IPS DF 6.9 (cell line): Measurements from ENCODE around the gene ADH5.
"Not testable (repeated sequence)": the region's sequence is repeated elsewhere in the genome, so short reads cannot be mapped to it uniquely, and the experiment has no call there.

Experiments used
- DNase-seq: peaks from one replicate; pipeline ENCODE4 v3.0.0-alpha.2; 2013; ENCODE audit warnings: low read depth, low spot score
- H3K27ac ChIP-seq: one replicate; pipeline ENCODE4 v1.5.1; 2013; ENCODE audit warnings: low read length, control low read depth
- H3K27me3 ChIP-seq: 2 replicates; pipeline ENCODE4 v1.6.1; 2013; ENCODE audit warnings: mild to moderate bottlenecking, low read length; ENCODE audit not compliant: control insufficient read depth, insufficient read depth
- H3K36me3 ChIP-seq: 2 replicates; pipeline ENCODE4 v1.6.1; 2013; ENCODE audit warnings: low read length; ENCODE audit not compliant: control insufficient read depth, insufficient read depth
- H3K4me1 ChIP-seq: 2 replicates; pipeline ENCODE4 v1.6.1; 2013; ENCODE audit warnings: low read length; ENCODE audit not compliant: control insufficient read depth, insufficient read depth
- H3K4me3 ChIP-seq: 2 replicates; pipeline ENCODE4 v1.5.1; 2013; ENCODE audit warnings: mild to moderate bottlenecking, low read length
- H3K9me3 ChIP-seq: 2 replicates; pipeline ENCODE4 v1.6.1; 2013; ENCODE audit warnings: low read length, inconsistent platforms; ENCODE audit not compliant: control insufficient read depth, insufficient read depth
- WGBS: extraction: QIAGEN DNeasy Blood & Tissue Kit; methylation state at CpG from one replicate; pipeline ENCODE4 v1.1.7; 2013; ENCODE audit warnings: mixed read lengths, missing lambda C conversion rate; ENCODE audit not compliant: insufficient read length, insufficient coverage; 5-methylcytosine and 5-hydroxymethylcytosine counted together

The ADH5 gene

DNA sequence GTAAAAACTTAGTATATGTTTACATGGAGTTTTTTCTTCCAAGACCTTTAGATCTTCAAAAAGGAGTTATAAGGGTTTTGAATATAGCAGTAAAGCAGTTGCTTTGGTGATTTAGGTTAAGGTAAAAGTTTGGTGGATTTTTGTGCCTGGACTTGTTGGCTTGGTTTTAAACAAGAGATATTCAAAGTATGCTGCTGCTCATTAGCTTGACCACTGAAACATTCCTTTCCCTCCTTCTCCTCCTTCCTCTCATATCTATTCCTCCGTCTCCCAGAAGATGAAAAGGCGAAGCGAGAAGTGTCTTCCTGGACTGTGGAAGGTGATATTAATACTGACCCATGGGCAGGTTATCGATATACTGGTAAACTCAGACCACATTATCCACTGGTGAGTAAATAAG lies 54.6 kb downstream of the ADH5 start:
- Histone ChIP-seq H3K9me3 (no peaks in the 10 kb centered on the region), H3K36me3 (no peaks in the 10 kb centered on the region), H3K27me3 (no peaks in the 10 kb centered on the region), H3K4me1 (no peaks in the 10 kb centered on the region), H3K4me3 (no peak overlapping the region), H3K27ac (no peak overlapping the region)
- DNase-seq = no peak
- WGBS = no CpG with 5 or more reads among the region's 4 CpGs

DNA sequence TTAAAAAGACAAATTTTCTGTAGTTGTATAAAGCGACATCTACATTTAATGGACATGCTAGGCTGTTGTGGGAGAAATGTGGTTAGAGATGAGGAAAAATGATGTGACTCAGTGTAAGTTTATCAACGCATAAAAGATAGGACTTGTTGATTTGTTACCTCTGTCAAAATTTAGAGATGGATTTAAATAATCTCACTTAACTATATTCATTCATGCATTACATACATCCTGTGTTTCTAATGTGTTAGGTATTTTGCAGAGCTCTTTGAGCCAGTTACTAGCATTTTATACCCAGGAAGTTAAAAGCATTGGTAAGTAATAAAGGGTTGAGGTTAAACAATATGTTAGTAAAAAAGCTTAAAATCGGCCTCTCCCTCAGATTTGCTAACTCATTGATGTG lies 58.7 kb downstream of the ADH5 start:
- H3K27me3 ChIP-seq = no peaks in the 10 kb centered on the region
- no peaks in the 10 kb centered on the region for H3K9me3 ChIP-seq
- no peaks in the 10 kb centered on the region; the same call in 1 of the 2 replicates for H3K4me1 ChIP-seq
- no peak overlapping the region for H3K4me3 ChIP-seq
- no peak for DNase-seq
- no peaks in the 10 kb centered on the region for H3K36me3 ChIP-seq
- 100% methylated on average over 1 of the region's 3 CpGs for WGBS
- H3K27ac ChIP-seq = no peak overlapping the region

DNA sequence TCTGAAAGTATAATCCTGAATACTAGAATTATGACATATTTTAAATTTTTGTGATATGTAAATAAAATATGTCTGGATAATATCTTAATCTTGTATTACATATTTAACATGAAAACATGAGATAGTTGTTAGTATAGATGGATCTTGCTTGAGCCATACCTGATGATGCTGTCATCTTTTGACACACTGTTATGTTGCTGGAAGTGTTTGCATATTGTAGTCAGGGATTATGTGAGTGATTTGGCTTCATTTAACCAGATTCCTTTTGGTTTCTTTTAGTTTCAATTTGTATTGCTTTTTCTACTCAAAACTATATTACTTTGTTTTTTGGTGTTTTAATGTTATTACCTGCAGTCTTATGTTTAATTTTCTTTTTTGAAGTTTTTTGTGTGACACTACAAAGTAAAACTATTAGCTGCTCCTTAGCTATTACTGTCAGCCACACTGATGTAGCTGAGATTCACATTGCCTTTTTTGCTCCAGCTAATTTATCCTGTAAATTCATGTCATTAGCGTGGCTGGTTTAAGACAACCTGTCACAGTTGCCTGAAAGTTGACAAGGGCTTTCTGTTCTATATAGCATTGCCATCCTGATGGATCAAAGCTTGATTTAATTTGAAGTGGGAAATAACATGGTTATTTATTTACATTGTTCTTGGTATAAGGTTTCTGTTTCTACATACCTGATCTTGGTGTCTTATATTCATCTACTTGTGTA lies 59.4 kb downstream of the ADH5 start:
- DNase-seq = no peak
- H3K4me3 ChIP-seq = no peak overlapping the region
- WGBS = no CpG with 5 or more reads among the region's 1 CpG

DNA sequence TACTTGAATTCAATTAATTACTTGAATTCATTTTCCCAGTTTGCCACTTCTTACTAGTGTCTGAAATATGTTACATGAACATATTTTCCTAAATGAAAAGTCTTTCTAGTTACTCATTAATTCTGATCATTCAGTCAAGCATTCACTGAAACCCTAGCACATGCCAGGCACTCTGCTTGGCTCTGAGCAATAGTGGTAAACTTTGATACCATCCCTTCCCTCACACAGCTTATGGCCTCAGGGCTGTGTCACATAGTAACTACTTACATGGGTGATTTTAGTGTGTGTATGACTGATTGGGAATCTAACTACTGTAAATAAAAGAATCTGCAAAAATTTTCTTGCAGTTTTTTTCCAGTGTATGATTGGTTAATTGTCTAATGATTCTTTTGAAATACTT lies 60.4 kb downstream of the ADH5 start:
- no peak overlapping the region for H3K4me3 ChIP-seq
- no peak overlapping the region for H3K27ac ChIP-seq
- no peak for DNase-seq
- H3K4me1 ChIP-seq = no peaks in the 10 kb centered on the region; the same call in 1 of the 2 replicates
- H3K9me3 ChIP-seq = no peaks in the 10 kb centered on the region
- H3K27me3 ChIP-seq = no peaks in the 10 kb centered on the region
- H3K36me3 ChIP-seq = no peaks in the 10 kb centered on the region

More for the DNA sequence above, 59.4 kb downstream of the ADH5 start:
- Histone ChIP-seq H3K36me3 (no peaks in the 10 kb centered on the region), H3K4me1 (no peaks in the 10 kb centered on the region; the same call in 1 of the 2 replicates), H3K9me3 (no peaks in the 10 kb centered on the region), H3K27ac (no peak overlapping the region), H3K27me3 (no peaks in the 10 kb centered on the region)

- Histone ChIP-seq H3K4me1 (peaks cover 1% of the 10 kb centered on the region; the same call in 1 of the 2 replicates), H3K36me3 (no peaks in the 10 kb centered on the region), H3K9me3 (no peaks in the 10 kb centered on the region), H3K27ac (no peak overlapping the region), H3K4me3 (no peak overlapping the region), H3K27me3 (no peaks in the 10 kb centered on the region)
- no peak for DNase-seq
- no CpG with 5 or more reads among the region's 2 CpGs for WGBS
Observed at GRCh38 chr4:99027304-99027703, 61.3 kb downstream of the ADH5 start.

DNA sequence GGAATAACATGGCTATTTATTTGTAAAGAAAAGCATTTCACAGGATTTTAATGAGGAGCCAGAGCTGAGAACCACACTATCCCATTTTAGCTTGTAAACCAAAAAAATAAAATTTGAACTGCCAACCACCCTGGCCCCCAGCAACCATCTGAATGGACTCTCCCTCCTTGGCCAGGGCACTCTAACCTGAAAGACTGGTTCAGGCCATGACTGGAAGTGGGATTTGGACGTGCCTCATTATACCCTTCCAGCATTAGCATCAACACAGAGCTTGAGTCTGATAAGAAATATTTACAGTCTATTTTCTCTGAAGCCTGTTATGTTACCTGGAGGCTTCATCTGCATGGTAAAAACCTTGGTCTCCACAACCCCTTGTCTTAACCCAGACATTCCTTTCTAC lies 63.1 kb downstream of the ADH5 start:
- no peaks in the 10 kb centered on the region for H3K36me3 ChIP-seq
- H3K4me3 ChIP-seq = no peak overlapping the region
- peaks cover 1% of the 10 kb centered on the region; the same call in 1 of the 2 replicates for H3K4me1 ChIP-seq
- no peaks in the 10 kb centered on the region; the same call in 1 of the 2 replicates for H3K9me3 ChIP-seq
- H3K27ac ChIP-seq = no peak overlapping the region
- WGBS = no CpG with 5 or more reads among the region's 1 CpG
- DNase-seq = no peak
- no peaks in the 10 kb centered on the region for H3K27me3 ChIP-seq

- no peak overlapping the region for H3K4me3 ChIP-seq
- H3K4me1 ChIP-seq = peaks cover 1% of the 10 kb centered on the region; the same call in 1 of the 2 replicates
- DNase-seq = no peak
- H3K27me3 ChIP-seq = no peaks in the 10 kb centered on the region
- H3K9me3 ChIP-seq = no peaks in the 10 kb centered on the region; the same call in 1 of the 2 replicates
- WGBS = no CpG with 5 or more reads among the region's 7 CpGs
- H3K36me3 ChIP-seq = no peaks in the 10 kb centered on the region
- no peak overlapping the region for H3K27ac ChIP-seq
Observed at GRCh38 chr4:99024481-99025275, 63.9 kb downstream of the ADH5 start.

DNA sequence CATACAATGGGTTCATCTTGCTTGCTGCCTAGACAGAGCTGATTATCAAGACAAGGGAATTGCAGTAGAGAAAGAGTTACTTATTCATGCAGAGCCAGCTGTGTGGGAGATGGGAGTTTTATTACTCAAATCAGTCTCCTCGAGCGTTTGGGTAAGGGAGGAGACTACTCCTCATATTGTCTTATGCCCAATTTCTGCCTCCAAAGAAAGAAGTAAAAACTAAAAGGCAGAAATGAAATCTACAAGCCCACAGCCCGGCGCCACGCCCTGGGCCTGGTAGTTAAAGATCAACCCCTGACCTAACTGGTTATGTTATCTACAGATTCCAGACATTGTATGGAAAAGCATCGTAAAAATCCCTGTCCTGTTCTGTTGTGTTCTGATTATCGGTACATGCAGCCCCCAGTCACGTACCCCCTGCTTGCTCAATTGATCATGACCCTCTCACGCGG lies 64.8 kb downstream of the ADH5 start:
- not testable (repeated sequence) for H3K9me3 ChIP-seq, H3K4me3 ChIP-seq, H3K36me3 ChIP-seq, H3K27ac ChIP-seq, H3K4me1 ChIP-seq, H3K27me3 ChIP-seq, DNase-seq
- WGBS = no CpG with 5 or more reads among the region's 10 CpGs

GRCh38 chr4:99022566-99022965 lies 66.0 kb downstream of the ADH5 start:
- Histone ChIP-seq H3K4me3 (no peak overlapping the region), H3K27me3 (no peaks in the 10 kb centered on the region), H3K27ac (no peak overlapping the region), H3K36me3 (no peaks in the 10 kb centered on the region), H3K4me1 (peaks cover 1% of the 10 kb centered on the region; the same call in 1 of the 2 replicates), H3K9me3 (no peaks in the 10 kb centered on the region; the same call in 1 of the 2 replicates)
- WGBS = no CpG with 5 or more reads among the region's 9 CpGs
- DNase-seq = no peak

DNA sequence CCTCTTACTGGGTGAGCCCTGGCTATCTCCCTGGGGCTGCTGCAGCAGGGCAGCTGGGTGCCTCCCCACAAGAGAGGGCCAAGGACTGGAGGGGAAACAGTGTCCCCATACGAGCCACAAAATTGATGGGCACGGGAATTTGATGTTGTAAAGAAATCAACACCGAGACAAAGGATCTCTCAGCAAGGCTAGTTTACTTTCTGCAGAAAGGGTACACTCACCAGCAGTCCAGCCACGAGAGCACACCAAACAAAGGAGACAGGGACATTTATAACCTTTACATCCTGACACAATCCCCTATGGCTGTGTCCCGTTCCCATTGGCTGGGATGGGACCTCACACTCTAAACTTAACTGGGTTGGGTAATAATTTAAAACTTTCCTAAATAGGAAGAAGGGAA lies 67.2 kb downstream of the ADH5 start:
- Histone ChIP-seq H3K36me3 (no peaks in the 10 kb centered on the region), H3K27me3 (no peaks in the 10 kb centered on the region), H3K4me1 (peaks cover 1% of the 10 kb centered on the region; the same call in 1 of the 2 replicates), H3K4me3 (no peak overlapping the region), H3K9me3 (no peaks in the 10 kb centered on the region; the same call in 1 of the 2 replicates), H3K27ac (no peak overlapping the region)
- DNase-seq = no peak
- WGBS = no CpG with 5 or more reads among the region's 5 CpGs
